Neural progenitor cell (in vitro differentiated cells): Measurements from ENCODE around the gene MAD1L1. TPM values are rescaled to one million over a fixed set of nuclear protein-coding genes. Genes with fewer than 3 reads are reported as not detected.

Experiments used
- DNase-seq: peaks from one replicate; pipeline ENCODE4 v3.0.0-alpha.2; 2016; ENCODE audit warnings: low spot score
- H2AFZ ChIP-seq: fragments of 200-600 bp; sonication (generic); replicated peaks from 2 replicates; pipeline ENCODE4 v1.6.1; 2016; ENCODE audit warnings: antibody characterized with exemption
- H3F3A ChIP-seq: fragments of 200-600 bp; sonication (generic); 2 replicates; pipeline ENCODE4 v1.6.1; 2016; ENCODE audit warnings: antibody characterized with exemption, low read depth
- H3K27ac ChIP-seq: fragments of 200-600 bp; sonication (generic); 2 replicates; pipeline ENCODE4 v1.5.1; 2016; ENCODE audit warnings: mild to moderate bottlenecking
- H3K27me3 ChIP-seq: fragments of 200-600 bp; sonication (generic); 2 replicates; pipeline ENCODE4 v1.6.1; 2016; ENCODE audit warnings: mild to moderate bottlenecking, moderate library complexity
- H3K36me3 ChIP-seq: fragments of 200-600 bp; sonication (generic); 2 replicates; pipeline ENCODE4 v1.5.1; 2016
- H3K4me1 ChIP-seq: fragments of 200-600 bp; sonication (generic); 2 replicates; pipeline ENCODE4 v1.6.1; 2016; ENCODE audit warnings: mixed run types
- H3K4me2 ChIP-seq: fragments of 200-600 bp; sonication (generic); 2 replicates; pipeline ENCODE4 v1.6.1; 2016
- H3K4me3 ChIP-seq: fragments of 200-600 bp; sonication (generic); 2 replicates; pipeline ENCODE4 v1.5.1; 2016
- H3K79me2 ChIP-seq: fragments of 200-600 bp; sonication (generic); 2 replicates; pipeline ENCODE4 v1.6.1; 2016; ENCODE audit warnings: low read depth
- H3K9ac ChIP-seq: fragments of 200-600 bp; sonication (generic); 2 replicates; pipeline ENCODE4 v1.6.1; 2016
- H3K9me3 ChIP-seq: fragments of 200-600 bp; sonication (generic); 2 replicates; pipeline ENCODE4 v1.5.1; 2016; ENCODE audit warnings: low read depth
- H4K20me1 ChIP-seq: fragments of 200-600 bp; sonication (generic); 2 replicates; pipeline ENCODE4 v1.6.1; 2016; ENCODE audit warnings: low read depth
- H3K27ac Mint-ChIP-seq: 3 replicates; pipeline ENCODE4 v1.8.0; 2021; ENCODE audit warnings: mixed read lengths
- H3K27me3 Mint-ChIP-seq: 2 replicates; pipeline ENCODE4 v1.8.0; 2022; ENCODE audit warnings: low read depth, mild to moderate bottlenecking, inconsistent platforms, moderate library complexity, mixed read lengths; ENCODE audit not compliant: insufficient read depth
- H3K36me3 Mint-ChIP-seq: 3 replicates; pipeline ENCODE4 v1.8.0; 2021; ENCODE audit warnings: mixed read lengths
- H3K4me1 Mint-ChIP-seq: 3 replicates; pipeline ENCODE4 v1.8.0; 2021; ENCODE audit warnings: mixed read lengths
- H3K4me3 Mint-ChIP-seq: 3 replicates; pipeline ENCODE4 v1.8.0; 2021; ENCODE audit warnings: mild to moderate bottlenecking, moderate library complexity, mixed read lengths
- H3K9me3 Mint-ChIP-seq: 3 replicates; pipeline ENCODE4 v1.8.0; 2020; ENCODE audit warnings: mixed read lengths
- EZH2 ChIP-seq: fragments of 200-600 bp; sonication (generic); IDR thresholded peaks from 2 replicates; pipeline ENCODE4 v1.6.1; 2017; ENCODE audit warnings: antibody characterized with exemption, mild to moderate bottlenecking, moderate library complexity
- EZH2phosphoT487 ChIP-seq: fragments of 200-600 bp; sonication (generic); IDR thresholded peaks from 2 replicates; pipeline ENCODE4 v1.6.1; 2017; ENCODE audit warnings: antibody characterized with exemption
- total RNA-seq: library from RNA; depleted of rRNA; stranded (reverse); fragments of >200 nt; gene quantifications from 2 replicates; pipeline ENCODE4 v1.2.3, GENCODE V29; 2015; ENCODE audit warnings: low replicate concordance
- TF ChIP-seq, protein P1 (sequence below): fragments of 200-600 bp; sonication (generic); IDR thresholded peaks from 2 replicates; pipeline ENCODE4 v1.5.1; 2017; ENCODE audit warnings: antibody characterized with exemption, mild to moderate bottlenecking

The MAD1L1 gene
- total RNA-seq, 1 donor from 2014 or later, result 23.7 TPM

DNA sequence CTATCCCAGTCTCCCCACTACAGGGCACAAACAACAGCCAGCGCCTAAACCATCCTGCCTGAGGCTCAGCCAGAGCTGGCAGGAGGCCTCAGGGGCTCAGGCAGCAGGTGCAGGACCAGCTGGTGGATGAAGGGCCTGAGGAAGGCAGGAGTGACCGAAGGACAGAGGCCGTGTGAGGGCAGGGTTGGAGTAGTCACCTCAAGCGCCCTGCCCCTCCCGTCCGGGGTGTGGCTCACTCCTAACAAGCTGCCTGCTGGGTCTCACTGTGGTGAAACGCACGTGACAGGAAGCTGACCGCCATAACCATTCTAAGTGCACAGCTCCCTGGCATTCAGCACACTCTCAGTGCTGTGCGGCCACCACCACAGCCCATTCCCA is 281.6 kb downstream of the MAD1L1 start:
- H3K4me3 Mint-ChIP-seq, result no peak overlapping the region
- peaks cover 4% of the 10 kb centered on the region for H3K4me1 Mint-ChIP-seq
- TF ChIP-seq EZH2phosphoT487, result no peak
- TF ChIP-seq, protein P1, sequence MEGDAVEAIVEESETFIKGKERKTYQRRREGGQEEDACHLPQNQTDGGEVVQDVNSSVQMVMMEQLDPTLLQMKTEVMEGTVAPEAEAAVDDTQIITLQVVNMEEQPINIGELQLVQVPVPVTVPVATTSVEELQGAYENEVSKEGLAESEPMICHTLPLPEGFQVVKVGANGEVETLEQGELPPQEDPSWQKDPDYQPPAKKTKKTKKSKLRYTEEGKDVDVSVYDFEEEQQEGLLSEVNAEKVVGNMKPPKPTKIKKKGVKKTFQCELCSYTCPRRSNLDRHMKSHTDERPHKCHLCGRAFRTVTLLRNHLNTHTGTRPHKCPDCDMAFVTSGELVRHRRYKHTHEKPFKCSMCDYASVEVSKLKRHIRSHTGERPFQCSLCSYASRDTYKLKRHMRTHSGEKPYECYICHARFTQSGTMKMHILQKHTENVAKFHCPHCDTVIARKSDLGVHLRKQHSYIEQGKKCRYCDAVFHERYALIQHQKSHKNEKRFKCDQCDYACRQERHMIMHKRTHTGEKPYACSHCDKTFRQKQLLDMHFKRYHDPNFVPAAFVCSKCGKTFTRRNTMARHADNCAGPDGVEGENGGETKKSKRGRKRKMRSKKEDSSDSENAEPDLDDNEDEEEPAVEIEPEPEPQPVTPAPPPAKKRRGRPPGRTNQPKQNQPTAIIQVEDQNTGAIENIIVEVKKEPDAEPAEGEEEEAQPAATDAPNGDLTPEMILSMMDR, result no peak
- TF ChIP-seq EZH2, result no peak
- H3K27ac ChIP-seq, result no peak overlapping the region
- H2AFZ ChIP-seq, result no peak overlapping the region
- H3K4me2 ChIP-seq, result no peak overlapping the region
- H3K4me1 ChIP-seq, result no peaks in the 10 kb centered on the region
- H3K27me3 Mint-ChIP-seq, result no peaks in the 10 kb centered on the region
- H3K36me3 Mint-ChIP-seq, result no peaks in the 10 kb centered on the region
- no peak overlapping the region for H3K4me3 ChIP-seq
- no peaks in the 10 kb centered on the region for H4K20me1 ChIP-seq
- H3K9ac ChIP-seq, result no peak overlapping the region
- no peaks in the 10 kb centered on the region for H3K79me2 ChIP-seq
- H3F3A ChIP-seq, result no peaks in the 10 kb centered on the region
- H3K9me3 ChIP-seq, result no peaks in the 10 kb centered on the region
- H3K36me3 ChIP-seq, result no peaks in the 10 kb centered on the region
- H3K27me3 ChIP-seq, result no peaks in the 10 kb centered on the region
- H3K9me3 Mint-ChIP-seq, result no peaks in the 10 kb centered on the region
- H3K27ac Mint-ChIP-seq, result no peak overlapping the region
- no peak for DNase-seq

DNA sequence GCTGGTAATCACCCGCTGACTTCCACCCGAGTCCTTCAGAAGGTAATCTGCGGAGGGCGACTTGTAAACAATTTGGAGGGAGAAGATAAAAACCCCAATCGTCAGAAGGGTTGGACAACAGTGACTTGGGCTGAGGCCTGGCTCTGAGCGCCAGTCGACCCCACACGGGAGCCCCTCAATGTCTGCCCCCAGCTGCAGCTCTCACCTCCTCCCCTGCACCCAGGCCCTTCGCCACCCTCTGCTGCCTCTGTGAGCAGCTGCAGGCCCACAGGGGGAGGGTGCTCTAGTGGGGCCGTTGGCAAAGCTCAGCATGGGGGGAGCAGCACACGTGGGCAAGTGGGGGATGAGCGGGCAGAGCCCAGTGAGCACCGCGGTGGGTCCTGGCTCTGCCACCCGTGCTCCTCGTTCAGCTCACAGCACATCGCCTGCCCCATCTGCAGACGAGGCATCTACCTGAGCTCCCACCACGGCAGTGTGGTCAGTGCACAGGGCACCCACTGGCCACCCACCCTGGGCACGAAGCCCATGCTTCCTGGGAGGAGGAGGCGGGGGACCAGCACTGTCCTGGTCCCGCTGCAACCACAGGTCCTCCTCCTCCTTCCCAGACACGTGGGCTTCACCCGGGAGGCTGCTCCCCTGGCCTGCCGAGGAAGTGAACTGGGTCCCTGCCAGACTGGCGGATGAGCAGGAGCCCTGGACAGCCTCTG is 282.1 kb downstream of the MAD1L1 start:
- H3K36me3 ChIP-seq, result no peaks in the 10 kb centered on the region
- DNase-seq, result no peak
- H3K4me3 ChIP-seq, result no peak overlapping the region
- Mint-ChIP-seq H3K27ac (peak overlapping the region; percentile 50), H3K4me1 (peaks cover 3% of the 10 kb centered on the region), H3K9me3 (no peaks in the 10 kb centered on the region), H3K4me3 (no peak overlapping the region), H3K27me3 (no peaks in the 10 kb centered on the region), H3K36me3 (no peaks in the 10 kb centered on the region)
- no peak overlapping the region for H3K9ac ChIP-seq
- no peak overlapping the region for H2AFZ ChIP-seq
- H4K20me1 ChIP-seq, result no peaks in the 10 kb centered on the region
- TF ChIP-seq EZH2, result no peak
- TF ChIP-seq EZH2phosphoT487, result no peak
- TF ChIP-seq, protein P1, result no peak
- H3K4me1 ChIP-seq, result no peaks in the 10 kb centered on the region
- no peak overlapping the region for H3K4me2 ChIP-seq
- no peak overlapping the region for H3K27ac ChIP-seq
- no peaks in the 10 kb centered on the region for H3K27me3 ChIP-seq
- no peaks in the 10 kb centered on the region for H3F3A ChIP-seq
- H3K79me2 ChIP-seq, result no peaks in the 10 kb centered on the region
- H3K9me3 ChIP-seq, result no peaks in the 10 kb centered on the region

DNA sequence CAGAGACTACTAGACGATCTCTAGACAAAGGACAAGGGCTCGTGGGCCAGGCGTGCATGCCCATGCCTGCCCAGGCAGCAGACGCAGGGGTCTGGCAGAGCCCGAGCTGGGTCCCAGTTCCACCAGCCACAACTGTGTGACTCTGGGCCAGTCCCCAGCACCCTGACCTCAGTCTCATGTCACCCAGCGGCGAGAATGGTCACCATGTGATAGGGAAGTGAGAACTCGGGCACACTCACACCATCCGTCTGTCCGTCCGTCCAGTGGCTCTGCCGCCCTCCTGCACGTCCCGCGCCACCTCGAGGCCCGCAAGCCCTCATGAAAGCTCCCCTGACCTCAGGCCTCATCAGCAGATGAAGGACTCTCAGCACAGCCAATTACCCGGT is 282.7 kb downstream of the MAD1L1 start:
- TF ChIP-seq, protein P1, result no peak
- TF ChIP-seq EZH2, result no peak
- TF ChIP-seq EZH2phosphoT487, result no peak
- no peak for DNase-seq
- peak overlapping the region; percentile 50 for H3K27ac Mint-ChIP-seq
- peaks cover 2% of the 10 kb centered on the region for H3K4me1 Mint-ChIP-seq
- H4K20me1 ChIP-seq, result no peaks in the 10 kb centered on the region
- no peaks in the 10 kb centered on the region for H3K9me3 ChIP-seq
- no peaks in the 10 kb centered on the region for H3K4me1 ChIP-seq
- H3K4me3 Mint-ChIP-seq, result no peak overlapping the region
- no peak overlapping the region for H3K4me2 ChIP-seq
- H3K27me3 Mint-ChIP-seq, result peaks cover 2% of the 10 kb centered on the region
- H3K9ac ChIP-seq, result no peak overlapping the region
- H3K27ac ChIP-seq, result no peak overlapping the region
- H3K9me3 Mint-ChIP-seq, result no peaks in the 10 kb centered on the region
- no peak overlapping the region for H2AFZ ChIP-seq
- H3F3A ChIP-seq, result no peaks in the 10 kb centered on the region
- H3K27me3 ChIP-seq, result no peaks in the 10 kb centered on the region
- no peaks in the 10 kb centered on the region for H3K36me3 Mint-ChIP-seq
- no peaks in the 10 kb centered on the region for H3K36me3 ChIP-seq
- H3K4me3 ChIP-seq, result no peak overlapping the region
- H3K79me2 ChIP-seq, result no peaks in the 10 kb centered on the region
